Mammary epithelial cell (primary cell): ENCODE measurements around the gene SLAMF6.
"Not testable (repeated sequence)": the region's sequence is repeated elsewhere in the genome, so short reads cannot be mapped to it uniquely, and the experiment has no call there.

ENCODE experiments used
- CTCF ChIP-seq, 2 donors: IDR thresholded peaks in 1 of 2; conservative IDR thresholded peaks in 1 of 2; 2 replicates each; pipeline ENCODE4 v1.5.1; 2011 to 2012; ENCODE audit warnings: inconsistent platforms in 2 of 2, low read length in 2 of 2, mild to moderate bottlenecking in 2 of 2, control low read depth in 1 of 2, low read depth in 1 of 2; ENCODE audit not compliant: insufficient read depth in 1 of 2; ENCODE audit errors: extremely low read depth in 1 of 2
- EZH2 ChIP-seq: IDR thresholded peaks from 2 replicates; pipeline ENCODE4 v1.6.1; 2012; ENCODE audit warnings: low read length, inconsistent platforms, borderline replicate concordance

DNA sequence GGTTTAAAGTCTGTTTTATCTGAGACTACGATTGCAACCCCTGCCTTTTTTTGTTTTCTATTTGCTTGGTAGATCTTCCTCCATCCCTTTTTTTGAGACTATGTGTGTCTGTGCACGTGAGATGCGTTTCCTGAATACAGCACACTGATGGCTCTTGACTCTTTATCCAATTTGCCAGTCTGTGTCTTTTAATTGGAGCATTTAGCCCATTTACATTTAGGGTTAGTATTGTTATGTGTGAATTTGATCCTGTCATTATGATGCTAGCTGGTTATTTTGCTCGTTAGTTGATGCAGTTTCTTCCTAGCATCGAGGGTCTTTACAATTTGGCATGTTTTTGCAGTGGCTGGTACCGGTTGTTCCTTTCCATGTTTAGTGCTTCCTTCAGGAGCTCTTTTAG is 44.0 kb downstream of the SLAMF6 start:
- TF ChIP-seq CTCF (conservative IDR thresholded peaks at IDR 0.05 in 1 of 2, IDR thresholded peaks at IDR 0.05 in 1 of 2; ENCODE audit: extremely low read depth in 1 of 2, insufficient read depth in 1 of 2, low read depth in 1 of 2, low read length in 2 of 2); EZH2: not testable (repeated sequence)
